HCT116 (cell line): Measurements from ENCODE around the gene NAT10.

Experiments used
- CEBPB ChIP-seq: IDR thresholded peaks from 2 replicates; pipeline ENCODE4 v1.6.1; 2012; ENCODE audit warnings: low read depth
- CTCF ChIP-seq, 3 experiments: fragments of 200-600 bp in 1 of 3; sonication (generic) in 1 of 3; IDR thresholded peaks in 2 of 3; conservative IDR thresholded peaks in 1 of 3; 2 replicates each; pipeline ENCODE4 v1.5.1; 2012 to 2017; ENCODE audit warnings: low read depth in 2 of 3, low read length in 2 of 3, antibody characterized with exemption in 1 of 3, borderline replicate concordance in 1 of 3, control low read depth in 1 of 3, mild to moderate bottlenecking in 1 of 3, mixed read lengths in 1 of 3, mixed run types in 1 of 3, moderate library complexity in 1 of 3; ENCODE audit not compliant: insufficient read depth in 1 of 3
- EZH2phosphoT487 ChIP-seq: fragments of 200-600 bp; IDR thresholded peaks from 2 replicates; pipeline ENCODE4 v1.6.1; 2018; ENCODE audit warnings: antibody characterized with exemption, borderline replicate concordance
- POLR2A ChIP-seq: IDR thresholded peaks from 2 replicates; pipeline ENCODE4 v1.7.0; 2011; ENCODE audit warnings: borderline replicate concordance; ENCODE audit not compliant: insufficient read depth, insufficient read length; ENCODE audit errors: extremely low read depth
- SRF ChIP-seq: IDR thresholded peaks from 2 replicates; pipeline ENCODE4 v1.6.1; 2012; ENCODE audit warnings: low read depth

GRCh38 chr11:34166806-34167740 lies 61.6 kb downstream of the NAT10 start:
- TF ChIP-seq CTCF (IDR thresholded peaks at IDR 0.05 in 2 of 3, conservative IDR thresholded peaks at IDR 0.05 in 1 of 3; ENCODE audit: borderline replicate concordance in 1 of 3, insufficient read depth in 1 of 3, low read depth in 2 of 3, low read length in 2 of 3) = no peak
- TF ChIP-seq POLR2A = no peak
- no peak for TF ChIP-seq CEBPB
- TF ChIP-seq EZH2phosphoT487 = no peak
- no peak for TF ChIP-seq SRF
